ENCODE measurements around the gene ZNF862. TPM values are rescaled to one million over a fixed set of nuclear protein-coding genes. Genes with fewer than 3 reads are reported as not detected.
"Not testable (repeated sequence)": the region's sequence is repeated elsewhere in the genome, so short reads cannot be mapped to it uniquely, and the experiment has no call there.

The ZNF862 gene
- total RNA-seq, 2 donors from 2014 or later = 27.5 to 31.0 TPM

GRCh38 chr7:149912126-149912525 lies 74.0 kb downstream of the ZNF862 start:
- not testable (repeated sequence) for H3K4me3 Mint-ChIP-seq; H3K36me3 Mint-ChIP-seq (ENCODE audit: low read depth); H3K27me3 Mint-ChIP-seq; H3K9me3 ChIP-seq (ENCODE audit: control insufficient read depth, low read length, poor library complexity, severe bottlenecking); H3K4me1 Mint-ChIP-seq; ATAC-seq; H3K27ac Mint-ChIP-seq; DNase-seq

Other genes starting within 250 kb of the ZNF862 start
- gene ZNF467, start 64.8 kb upstream of the ZNF862 start, total RNA-seq = 1 to 10 TPM; 3.3 to 8.4 TPM
- gene ATP6V0E2, start 35.6 kb downstream of the ZNF862 start, total RNA-seq = 10 to 100 TPM; 29.4 to 38.5 TPM

Data from T-helper 17 cell (primary cell).